GM21367 (cell line): Measurements from ENCODE around the gene ADORA1.

Source experiments
- ATAC-seq: cut with Tn5 transposase; IDR thresholded peaks from one replicate; pipeline ENCODE4 v1.9.1; 2021; ENCODE audit not compliant: unreplicated experiment

Gene ADORA1

DNA sequence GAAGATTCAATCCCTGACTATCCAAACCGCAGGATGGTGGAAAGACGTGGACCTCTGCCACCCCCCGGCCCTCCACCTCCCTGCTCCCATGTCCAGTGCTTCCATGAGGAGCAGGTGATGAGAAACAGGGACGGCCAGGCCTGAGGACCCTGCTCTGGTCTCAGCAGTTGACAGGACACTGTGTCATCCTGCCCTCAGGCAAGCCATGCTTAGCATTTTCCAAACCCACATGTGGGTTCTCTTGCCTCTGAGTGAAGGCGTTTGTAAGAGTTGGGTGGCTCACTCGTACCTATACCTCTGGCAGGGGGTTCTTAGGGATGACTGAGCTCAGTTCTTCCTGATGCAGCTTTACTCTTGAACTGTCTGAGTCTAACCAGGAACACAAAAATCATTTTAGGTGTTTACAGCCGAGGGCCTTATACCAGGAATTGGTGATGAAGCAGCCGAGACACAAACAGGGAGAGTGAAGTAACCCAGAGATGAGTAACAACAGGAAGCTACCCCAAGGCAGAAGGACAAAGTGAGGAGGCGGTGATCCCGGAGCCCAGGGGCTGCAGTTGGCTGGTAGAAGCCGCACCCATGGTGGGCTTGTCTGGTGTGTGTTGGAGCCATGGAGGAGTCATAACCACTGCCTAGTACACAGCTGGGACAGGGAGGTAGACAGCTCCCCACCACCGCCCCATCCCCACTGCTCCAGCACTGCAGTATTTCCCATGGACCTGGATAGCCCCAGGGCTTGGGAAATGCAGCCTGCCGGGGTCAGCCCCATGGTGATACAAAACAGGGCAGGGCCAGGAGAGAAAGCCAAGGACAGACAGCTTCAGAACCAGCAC lies 26.7 kb downstream of the ADORA1 start:
- ATAC-seq = no peak

DNA sequence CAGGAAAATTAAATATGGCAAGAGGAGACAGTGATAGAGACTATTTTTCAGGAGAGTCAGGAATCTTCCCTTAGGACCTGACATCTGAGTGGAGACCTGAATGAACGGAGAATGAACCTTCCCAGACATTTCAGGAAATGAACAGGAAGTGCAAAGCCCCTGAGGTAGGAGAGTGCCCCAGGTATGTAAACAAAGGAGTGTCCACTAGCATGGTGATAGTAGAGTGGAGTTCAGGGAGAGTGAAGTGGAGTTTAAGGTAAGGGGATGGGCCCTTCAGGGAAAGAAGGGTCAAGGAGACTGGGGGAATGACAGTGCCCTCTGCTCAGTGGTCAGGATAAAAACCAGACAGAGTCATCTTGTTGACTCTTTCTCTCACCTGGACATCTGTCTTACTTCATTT lies 28.8 kb downstream of the ADORA1 start:
- ATAC-seq = no peak

DNA sequence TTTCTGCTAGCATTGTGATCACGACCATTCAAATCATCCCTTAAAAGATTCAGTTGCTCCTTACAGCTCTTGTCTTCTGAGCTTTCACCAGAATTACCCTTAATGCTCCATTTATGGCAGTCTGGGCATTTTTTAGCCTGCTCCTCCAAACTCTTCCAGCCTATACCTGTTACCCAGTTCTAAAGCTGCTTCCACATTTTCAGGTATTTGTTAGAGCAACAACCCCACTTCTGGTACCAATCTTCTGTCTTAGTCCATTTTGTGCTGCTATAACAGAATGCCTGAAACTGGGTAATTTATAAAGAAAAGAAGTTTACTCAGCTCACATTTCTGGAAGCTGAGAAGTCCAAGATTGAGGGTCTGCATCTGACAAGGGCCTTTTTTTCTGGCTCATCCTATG lies 30.9 kb downstream of the ADORA1 start:
- ATAC-seq = no peak

DNA sequence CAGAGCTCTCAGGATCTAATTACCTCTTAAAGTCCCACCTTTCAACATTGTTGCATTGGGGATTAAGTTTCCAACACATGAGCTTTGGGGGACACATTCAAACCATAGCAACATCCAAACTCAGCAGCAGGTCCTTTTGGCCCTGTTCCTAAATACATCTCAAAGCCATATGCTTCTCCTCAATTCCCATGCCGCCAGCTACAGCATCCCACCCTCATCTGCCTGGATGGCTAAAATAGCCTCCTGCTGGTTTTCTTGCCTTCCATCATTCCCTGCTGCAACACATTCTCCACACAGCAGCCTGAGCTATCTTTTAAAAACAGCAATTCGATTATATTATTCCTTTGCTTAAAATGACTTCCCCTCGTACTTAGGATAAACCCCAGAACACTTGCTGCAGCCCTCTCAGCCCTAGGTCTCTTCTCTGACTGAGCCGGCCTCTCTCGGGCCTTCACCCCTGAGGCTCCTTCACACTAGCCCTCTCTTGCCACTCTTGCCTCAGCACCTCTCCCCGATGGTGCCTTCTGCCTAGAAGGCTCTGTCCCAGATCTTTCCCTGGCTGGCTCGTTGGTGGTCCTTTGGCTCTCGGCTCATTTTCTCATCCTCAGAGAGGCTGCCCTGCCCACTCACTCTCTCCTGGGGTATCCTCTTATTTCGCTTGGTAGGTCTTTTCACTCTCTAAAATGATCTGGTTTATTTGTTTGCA lies 31.6 kb downstream of the ADORA1 start:
- ATAC-seq = no peak

DNA sequence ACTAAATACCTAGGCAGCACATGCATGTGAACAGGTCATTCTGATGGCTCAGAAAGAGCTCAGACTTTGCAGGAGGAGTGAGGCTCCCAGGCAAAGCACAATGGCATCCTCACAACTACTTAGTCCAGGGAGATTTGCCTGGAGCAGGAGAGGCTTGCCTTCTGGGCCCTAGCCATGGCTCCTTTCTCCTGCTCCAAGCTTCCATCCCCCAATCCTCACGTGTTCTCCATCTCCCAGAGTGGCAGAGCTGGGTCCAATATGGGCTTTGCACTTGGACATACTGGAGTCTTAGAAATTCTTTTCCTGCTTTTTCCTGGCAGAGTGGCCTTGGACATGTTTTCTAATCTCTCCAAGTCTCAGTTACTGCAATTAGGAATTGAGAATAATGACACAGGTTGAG lies 32.3 kb downstream of the ADORA1 start:
- no peak for ATAC-seq

DNA sequence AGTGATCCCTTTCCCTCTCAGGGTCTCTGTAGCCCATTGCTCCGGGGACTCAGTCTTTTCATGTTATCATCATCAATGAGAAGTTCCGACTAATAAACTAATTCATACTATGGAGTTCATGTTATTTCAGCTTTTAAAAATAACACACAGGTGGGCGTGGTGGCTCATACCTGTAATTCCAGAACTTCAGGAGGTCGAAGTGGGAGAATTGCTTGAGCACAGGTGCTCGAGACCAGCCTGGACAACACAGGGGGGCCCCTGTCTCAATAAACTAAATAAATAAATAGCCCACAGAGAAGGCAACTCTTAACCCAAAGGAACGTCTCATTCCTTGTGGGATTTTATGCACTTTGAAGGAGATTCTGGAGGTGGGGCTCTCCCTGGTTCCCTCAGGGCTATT lies 33.6 kb downstream of the ADORA1 start:
- ATAC-seq = no peak

DNA sequence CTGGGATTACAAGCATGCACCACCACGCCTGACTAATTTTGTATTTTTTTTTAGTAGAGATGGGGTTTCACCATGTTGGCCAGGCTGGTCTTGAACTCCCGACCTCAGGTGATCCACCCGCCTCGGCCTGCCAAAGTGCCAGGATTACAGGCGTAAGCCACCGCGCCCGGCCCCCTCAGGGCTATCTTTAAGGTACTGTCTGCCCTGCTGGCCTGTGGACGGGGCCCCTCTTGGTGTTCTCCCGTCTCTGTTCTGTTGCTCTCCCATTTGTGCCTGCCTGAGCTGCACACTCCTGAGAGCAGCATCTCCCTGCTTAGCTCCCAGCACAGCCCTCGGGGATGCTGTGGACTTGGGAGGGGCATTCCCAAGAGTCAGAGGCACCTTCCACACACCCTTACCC lies 34.2 kb downstream of the ADORA1 start:
- ATAC-seq = no peak

DNA sequence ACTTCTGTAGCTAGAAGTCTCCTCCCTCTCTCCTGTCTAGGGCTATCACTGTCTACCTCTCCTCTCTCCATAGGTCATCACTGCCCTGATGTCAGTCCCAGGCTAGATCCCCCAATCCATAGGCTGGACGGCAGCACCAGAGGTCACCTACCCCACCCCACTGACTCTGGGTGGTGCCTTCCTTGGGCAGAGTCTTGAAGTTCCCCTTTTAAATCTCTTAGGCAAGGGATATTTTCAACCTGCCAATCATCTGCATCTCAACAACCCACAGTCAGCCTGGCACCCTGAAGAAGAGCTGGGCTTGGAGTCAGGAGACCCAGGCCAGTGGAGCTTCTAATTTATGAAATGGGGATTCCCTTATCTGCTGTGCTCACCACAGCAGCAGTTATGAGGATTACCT lies 34.9 kb downstream of the ADORA1 start:
- no peak for ATAC-seq

DNA sequence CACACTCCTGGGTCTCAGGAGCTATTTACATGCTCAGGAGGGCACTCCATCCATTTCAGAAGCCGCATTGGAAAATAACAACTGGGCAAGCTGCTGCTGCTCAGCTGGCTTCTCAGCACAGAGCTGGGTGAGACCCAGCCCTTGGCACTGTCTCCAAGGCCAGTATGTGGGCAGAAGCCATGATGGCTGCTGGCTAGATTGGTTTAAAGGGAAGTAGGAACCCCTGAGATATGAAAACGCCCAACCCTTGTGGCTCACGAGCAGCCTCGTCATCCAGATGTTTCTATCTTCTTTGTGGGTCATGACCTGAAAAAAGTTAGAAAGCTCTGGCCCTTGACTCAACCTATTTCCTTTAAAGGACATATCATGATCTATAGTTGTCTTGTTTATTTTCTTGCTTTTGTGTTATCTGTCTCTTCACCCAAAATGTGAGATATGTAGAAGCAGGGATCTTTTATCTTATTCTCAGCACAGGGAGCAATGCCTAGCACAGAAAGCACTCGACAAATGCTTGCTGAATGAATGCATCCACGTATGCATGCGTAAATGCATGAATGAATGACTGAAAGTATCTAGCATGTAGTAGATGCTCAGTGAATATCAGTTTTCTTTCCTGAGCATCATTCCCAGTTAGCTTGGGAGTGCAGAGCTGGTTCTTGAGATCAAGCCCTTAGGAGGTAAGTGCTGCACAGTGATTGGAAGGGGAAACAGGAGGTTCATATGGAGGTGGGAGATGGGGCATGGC lies 36.5 kb downstream of the ADORA1 start:
- no peak for ATAC-seq

DNA sequence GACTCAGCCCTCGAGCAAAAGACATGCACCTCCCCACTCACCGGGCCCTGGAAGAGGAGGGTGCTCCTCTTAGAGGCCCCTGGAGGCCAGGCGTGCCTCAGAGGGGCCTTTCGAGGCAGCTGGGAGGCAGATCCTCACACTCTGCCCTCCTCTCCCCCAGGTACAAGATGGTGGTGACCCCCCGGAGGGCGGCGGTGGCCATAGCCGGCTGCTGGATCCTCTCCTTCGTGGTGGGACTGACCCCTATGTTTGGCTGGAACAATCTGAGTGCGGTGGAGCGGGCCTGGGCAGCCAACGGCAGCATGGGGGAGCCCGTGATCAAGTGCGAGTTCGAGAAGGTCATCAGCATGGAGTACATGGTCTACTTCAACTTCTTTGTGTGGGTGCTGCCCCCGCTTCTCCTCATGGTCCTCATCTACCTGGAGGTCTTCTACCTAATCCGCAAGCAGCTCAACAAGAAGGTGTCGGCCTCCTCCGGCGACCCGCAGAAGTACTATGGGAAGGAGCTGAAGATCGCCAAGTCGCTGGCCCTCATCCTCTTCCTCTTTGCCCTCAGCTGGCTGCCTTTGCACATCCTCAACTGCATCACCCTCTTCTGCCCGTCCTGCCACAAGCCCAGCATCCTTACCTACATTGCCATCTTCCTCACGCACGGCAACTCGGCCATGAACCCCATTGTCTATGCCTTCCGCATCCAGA lies 37.7 kb downstream of the ADORA1 start:
- ATAC-seq = no peak

DNA sequence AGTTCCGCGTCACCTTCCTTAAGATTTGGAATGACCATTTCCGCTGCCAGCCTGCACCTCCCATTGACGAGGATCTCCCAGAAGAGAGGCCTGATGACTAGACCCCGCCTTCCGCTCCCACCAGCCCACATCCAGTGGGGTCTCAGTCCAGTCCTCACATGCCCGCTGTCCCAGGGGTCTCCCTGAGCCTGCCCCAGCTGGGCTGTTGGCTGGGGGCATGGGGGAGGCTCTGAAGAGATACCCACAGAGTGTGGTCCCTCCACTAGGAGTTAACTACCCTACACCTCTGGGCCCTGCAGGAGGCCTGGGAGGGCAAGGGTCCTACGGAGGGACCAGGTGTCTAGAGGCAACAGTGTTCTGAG lies 38.3 kb downstream of the ADORA1 start:
- no peak for ATAC-seq

DNA sequence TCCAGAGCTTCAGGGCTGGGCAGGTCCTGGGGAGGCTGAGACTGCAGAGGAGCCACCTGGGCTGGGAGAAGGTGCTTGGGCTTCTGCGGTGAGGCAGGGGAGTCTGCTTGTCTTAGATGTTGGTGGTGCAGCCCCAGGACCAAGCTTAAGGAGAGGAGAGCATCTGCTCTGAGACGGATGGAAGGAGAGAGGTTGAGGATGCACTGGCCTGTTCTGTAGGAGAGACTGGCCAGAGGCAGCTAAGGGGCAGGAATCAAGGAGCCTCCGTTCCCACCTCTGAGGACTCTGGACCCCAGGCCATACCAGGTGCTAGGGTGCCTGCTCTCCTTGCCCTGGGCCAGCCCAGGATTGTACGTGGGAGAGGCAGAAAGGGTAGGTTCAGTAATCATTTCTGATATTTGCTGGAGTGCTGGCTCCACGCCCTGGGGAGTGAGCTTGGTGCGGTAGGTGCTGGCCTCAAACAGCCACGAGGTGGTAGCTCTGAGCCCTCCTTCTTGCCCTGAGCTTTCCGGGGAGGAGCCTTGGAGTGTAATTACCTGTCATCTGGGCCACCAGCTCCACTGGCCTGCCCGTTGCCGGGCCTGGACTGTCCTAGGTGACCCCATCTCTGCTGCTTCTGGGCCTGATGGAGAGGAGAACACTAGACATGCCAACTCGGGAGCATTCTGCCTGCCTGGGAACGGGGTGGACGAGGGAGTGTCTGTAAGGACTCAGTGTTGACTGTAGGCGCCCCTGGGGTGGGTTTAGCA lies 38.8 kb downstream of the ADORA1 start:
- no peak for ATAC-seq

DNA sequence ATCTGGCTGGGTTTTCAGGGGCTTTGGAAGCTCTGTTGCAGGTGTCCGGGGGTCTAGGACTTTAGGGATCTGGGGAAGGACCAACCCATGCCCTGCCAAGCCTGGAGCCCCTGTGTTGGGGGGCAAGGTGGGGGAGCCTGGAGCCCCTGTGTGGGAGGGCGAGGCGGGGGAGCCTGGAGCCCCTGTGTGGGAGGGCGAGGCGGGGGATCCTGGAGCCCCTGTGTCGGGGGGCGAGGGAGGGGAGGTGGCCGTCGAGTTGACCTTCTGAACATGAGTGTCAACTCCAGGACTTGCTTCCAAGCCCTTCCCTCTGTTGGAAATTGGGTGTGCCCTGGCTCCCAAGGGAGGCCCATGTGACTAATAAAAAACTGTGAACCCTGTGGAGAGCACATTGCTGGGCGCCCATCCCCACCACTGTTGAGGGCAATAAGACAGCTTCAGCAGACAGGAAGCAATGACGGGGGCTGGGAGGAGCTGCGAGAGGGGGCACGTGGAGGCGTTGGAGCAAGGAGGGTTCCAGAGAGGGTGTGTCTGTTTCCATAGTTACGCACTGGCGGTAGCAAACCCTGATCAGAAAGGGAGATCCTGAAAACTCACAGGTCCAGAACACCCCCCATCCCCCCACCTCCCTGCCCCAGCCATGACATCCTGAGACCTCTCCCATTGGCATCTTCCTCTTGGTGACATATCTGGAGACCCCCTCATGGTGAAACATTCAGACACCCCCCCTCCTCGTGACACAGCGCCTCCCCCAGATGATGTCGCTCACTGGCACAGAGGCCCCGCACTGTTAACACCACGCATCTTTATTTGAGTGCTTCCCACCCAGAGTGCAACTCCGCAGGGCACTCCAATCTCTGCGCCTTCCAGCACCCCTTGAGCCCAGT lies 39.7 kb downstream of the ADORA1 start:
- no peak for ATAC-seq

DNA sequence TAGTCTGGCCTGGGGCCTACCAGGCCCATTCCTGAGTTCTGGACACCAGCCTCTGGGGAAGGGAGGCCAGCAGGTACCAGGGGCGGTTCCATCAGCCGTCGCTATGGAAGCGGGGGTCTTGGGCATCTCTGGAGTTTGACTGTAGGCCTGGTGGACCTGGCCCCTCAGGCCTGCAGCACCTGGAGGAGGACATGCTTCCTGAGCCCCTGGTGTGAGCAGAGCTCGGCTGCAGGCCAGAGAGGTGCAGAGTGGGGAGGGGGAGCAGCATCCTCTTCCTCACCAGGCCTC lies 40.3 kb downstream of the ADORA1 start:
- ATAC-seq = no peak

DNA sequence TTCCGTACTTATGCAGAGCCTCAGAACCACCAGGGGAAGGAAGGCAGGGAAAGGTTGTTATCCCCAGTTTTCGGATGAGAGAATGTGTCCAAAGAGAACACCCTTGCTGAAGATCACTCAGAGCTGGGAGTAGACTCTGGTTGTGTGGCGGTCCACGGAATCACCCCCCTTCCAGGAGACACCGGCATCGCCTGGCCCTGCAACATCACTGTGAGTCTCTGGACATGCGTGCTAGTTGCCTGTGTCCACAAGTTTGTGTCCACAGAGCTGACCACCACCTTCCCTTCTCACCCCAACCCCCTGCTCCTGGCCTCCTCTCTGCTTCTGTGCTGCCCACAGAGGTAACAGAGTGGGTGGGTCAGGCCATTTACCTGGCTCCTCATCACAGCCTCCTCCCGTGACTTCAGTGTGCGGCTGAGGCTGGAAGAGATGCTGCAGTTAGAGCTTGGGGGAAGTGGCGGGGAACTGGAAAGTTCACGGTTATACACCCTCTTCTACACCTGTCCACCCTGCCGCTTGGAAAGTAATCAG lies 40.8 kb downstream of the ADORA1 start:
- no peak for ATAC-seq

DNA sequence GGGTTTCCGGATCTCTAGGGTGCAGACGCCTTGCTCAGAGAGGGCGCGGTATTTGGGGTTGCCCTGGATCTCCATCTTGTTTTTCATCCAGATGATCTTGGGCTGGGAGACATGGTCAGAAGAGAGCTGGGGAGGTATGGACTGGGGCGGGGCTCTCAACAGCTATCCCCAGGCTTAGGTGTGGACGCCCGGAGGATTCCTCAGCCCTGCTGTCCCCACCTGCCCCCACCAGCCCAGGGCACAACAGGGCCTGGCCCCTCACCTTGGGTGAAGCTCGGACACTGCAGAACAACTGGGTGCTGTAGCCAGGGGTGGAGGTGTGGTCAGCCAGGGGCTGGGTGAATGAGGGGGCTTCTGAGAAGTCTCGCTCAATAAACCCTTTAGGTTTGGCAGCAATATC lies 41.5 kb downstream of the ADORA1 start:
- ATAC-seq = no peak

DNA sequence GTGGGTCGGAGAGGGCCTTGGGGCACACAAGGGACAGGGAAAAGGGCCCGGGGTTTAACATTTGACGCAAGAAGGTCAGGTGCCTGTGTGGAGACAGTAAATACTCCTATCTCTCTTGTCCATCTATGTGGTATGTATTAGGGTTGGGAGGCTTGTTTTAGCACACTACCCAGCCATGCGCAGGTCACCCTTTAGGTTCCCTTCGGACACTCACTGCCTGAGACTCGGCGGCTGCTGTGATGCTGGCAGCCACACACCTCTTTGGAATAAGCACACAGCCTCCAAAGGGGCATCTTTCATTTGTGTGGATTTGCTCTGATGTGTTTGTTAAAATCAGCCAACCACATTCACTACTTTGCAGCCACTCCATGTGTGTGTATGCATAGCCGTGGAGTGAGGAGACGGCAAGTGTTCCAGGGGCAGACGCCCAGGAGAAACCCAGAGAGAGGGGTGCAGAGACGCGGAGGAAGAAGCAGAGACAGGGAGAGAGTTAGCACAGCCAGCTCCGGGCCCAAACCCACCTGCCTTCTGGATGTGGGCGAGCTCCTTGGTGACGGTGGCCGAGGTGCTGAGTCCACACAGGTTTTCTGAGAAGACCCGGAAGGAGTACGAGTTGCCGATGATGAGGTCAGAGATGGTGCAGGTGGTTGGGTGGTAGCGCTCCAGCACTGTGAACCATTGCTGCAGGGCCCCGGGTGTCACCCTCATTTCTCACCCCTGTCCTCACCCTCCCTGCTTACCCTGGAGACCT lies 42.4 kb downstream of the ADORA1 start:
- no peak for ATAC-seq

DNA sequence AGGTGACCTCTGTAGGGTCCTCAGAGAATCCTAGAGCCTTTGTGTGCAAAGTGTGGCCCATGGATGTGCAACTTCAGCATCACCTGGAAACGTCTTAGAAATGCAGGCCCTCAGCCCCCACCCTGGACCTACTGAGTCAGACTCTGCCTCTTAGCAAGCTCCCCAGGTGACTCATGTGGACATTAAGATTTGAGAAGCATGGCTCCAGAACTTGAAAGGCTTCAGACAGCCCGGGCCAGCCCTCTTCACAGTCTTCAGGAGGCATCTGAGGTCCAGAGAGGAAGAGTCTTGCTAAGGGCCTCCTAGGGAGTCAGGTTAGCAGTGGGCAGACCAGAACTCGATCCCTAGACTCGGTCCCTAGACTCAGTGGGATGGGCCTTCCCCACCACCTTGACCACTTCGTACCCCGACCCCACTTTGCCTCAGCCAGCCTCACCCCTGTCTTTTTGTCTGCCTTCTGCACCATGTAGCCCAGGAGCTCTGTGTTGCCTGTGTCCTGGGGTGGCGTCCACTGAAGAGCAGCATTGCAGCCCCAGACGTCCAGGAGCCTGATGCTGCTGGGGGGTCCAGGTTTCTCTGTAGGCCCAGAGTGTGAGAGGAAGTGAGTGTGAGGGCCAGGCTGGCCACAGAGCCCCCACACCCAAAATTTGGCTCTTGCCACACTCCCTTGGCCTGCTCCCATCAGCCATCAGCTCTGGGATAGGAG lies 43.3 kb downstream of the ADORA1 start:
- ATAC-seq = no peak
